Measurements from ENCODE around the gene ITK.

- no peak for TF ChIP-seq POLR2A (IDR thresholded peaks at IDR 0.05)
- TF ChIP-seq, protein P1, sequence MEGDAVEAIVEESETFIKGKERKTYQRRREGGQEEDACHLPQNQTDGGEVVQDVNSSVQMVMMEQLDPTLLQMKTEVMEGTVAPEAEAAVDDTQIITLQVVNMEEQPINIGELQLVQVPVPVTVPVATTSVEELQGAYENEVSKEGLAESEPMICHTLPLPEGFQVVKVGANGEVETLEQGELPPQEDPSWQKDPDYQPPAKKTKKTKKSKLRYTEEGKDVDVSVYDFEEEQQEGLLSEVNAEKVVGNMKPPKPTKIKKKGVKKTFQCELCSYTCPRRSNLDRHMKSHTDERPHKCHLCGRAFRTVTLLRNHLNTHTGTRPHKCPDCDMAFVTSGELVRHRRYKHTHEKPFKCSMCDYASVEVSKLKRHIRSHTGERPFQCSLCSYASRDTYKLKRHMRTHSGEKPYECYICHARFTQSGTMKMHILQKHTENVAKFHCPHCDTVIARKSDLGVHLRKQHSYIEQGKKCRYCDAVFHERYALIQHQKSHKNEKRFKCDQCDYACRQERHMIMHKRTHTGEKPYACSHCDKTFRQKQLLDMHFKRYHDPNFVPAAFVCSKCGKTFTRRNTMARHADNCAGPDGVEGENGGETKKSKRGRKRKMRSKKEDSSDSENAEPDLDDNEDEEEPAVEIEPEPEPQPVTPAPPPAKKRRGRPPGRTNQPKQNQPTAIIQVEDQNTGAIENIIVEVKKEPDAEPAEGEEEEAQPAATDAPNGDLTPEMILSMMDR (IDR thresholded peaks at IDR 0.05): no peak
These were observed 109.7 kb downstream of the ITK start for GRCh38 chr5:157290156-157290980.
